Left lobe of liver (tissue), 2 donors: ENCODE measurements around the gene PES1. TPM values are rescaled to one million over a fixed set of nuclear protein-coding genes. Genes with fewer than 3 reads are reported as not detected.
"Not testable (repeated sequence)": the region's sequence is repeated elsewhere in the genome, so short reads cannot be mapped to it uniquely, and the experiment has no call there.

Experiments used
- ATAC-seq: fragments of 200-7000 bp; cut with Tn5 transposase; one replicate; pipeline ENCODE4 v1.9.1; 2020; ENCODE audit warnings: mild to moderate bottlenecking, moderate library complexity
- DNase-seq: peaks from one replicate; pipeline ENCODE4 v3.0.0-alpha.2; 2020; ENCODE audit warnings: low spot score
- total RNA-seq: library from RNA; stranded (reverse); gene quantifications from one replicate; pipeline ENCODE4 v1.2.1, GENCODE V29; 2021
- donor health status: DM: no; HTN: no; CAD: no; lungs with moderate emphysema.
- donor health status: DM: no; HTN: yes; CAD: no.

PES1 gene
- total RNA-seq: 22.4 TPM

GRCh38 chr22:30591588-30592359, at the start of gene PES1:
TSS of gene PES1 (minus strand) at chr22:30591910. CDS start at chr22:30591833, 77 bp downstream.
- peak; percentile 95 for DNase-seq
- peak; percentile 98 for ATAC-seq

GRCh38 chr22:30640839-30641430, 49.2 kb upstream of the PES1 start:
- no peak for ATAC-seq
- DNase-seq: no peak

- ATAC-seq: no peak
These were observed 48.7 kb upstream of the PES1 start for GRCh38 chr22:30640361-30640760.

GRCh38 chr22:30637701-30638114, 46.0 kb upstream of the PES1 start:
- no peak for DNase-seq
- no peak for ATAC-seq

More at GRCh38 chr22:30640361-30640760, 48.7 kb upstream of the PES1 start:
- no peak for DNase-seq

- peak; percentile 21 for ATAC-seq
- peak; percentile 49 for DNase-seq
These were observed 44.7 kb upstream of the PES1 start for GRCh38 chr22:30636226-30637077.

- DNase-seq (peak; percentile 92), ATAC-seq (peak; percentile 95)
These were observed 43.8 kb upstream of the PES1 start, which contains the start of gene SLC35E4 for GRCh38 chr22:30635273-30636225. TSS of gene SLC35E4 (plus strand) at chr22:30635781. CDS start at chr22:30636451, 670 bp downstream.

- peak; percentile 81 for DNase-seq
- ATAC-seq: peak; percentile 78
These were observed 42.9 kb upstream of the PES1 start for GRCh38 chr22:30634471-30635233.

- DNase-seq, ATAC-seq: not testable (repeated sequence)
These were observed 39.8 kb upstream of the PES1 start for GRCh38 chr22:30631469-30631868.

GRCh38 chr22:30628491-30628890, 36.8 kb upstream of the PES1 start:
- no peak for ATAC-seq
- DNase-seq: no peak

GRCh38 chr22:30627471-30627870, 35.8 kb upstream of the PES1 start:
- DNase-seq (no peak), ATAC-seq (no peak)

GRCh38 chr22:30626413-30626812, 34.7 kb upstream of the PES1 start:
- ATAC-seq (no peak), DNase-seq (no peak)

GRCh38 chr22:30619909-30620308, 28.2 kb upstream of the PES1 start:
- ATAC-seq, DNase-seq: not testable (repeated sequence)

- ATAC-seq (no peak), DNase-seq (no peak)
These were observed 26.1 kb upstream of the PES1 start for GRCh38 chr22:30617819-30618218.

- ATAC-seq (no peak), DNase-seq (no peak)
These were observed 23.8 kb upstream of the PES1 start for GRCh38 chr22:30615543-30615954.

GRCh38 chr22:30614879-30615278, 23.2 kb upstream of the PES1 start:
- no peak for ATAC-seq
- no peak for DNase-seq

GRCh38 chr22:30614268-30614667, 22.6 kb upstream of the PES1 start:
- DNase-seq (no peak), ATAC-seq (no peak)

- ATAC-seq: no peak
These were observed 21.1 kb upstream of the PES1 start for GRCh38 chr22:30612789-30613188.

GRCh38 chr22:30611197-30611596, 19.5 kb upstream of the PES1 start:
- no peak for ATAC-seq
- DNase-seq: no peak

More at GRCh38 chr22:30612789-30613188, 21.1 kb upstream of the PES1 start:
- DNase-seq: no peak

GRCh38 chr22:30610299-30610698, 18.6 kb upstream of the PES1 start:
- no peak for DNase-seq
- no peak for ATAC-seq
